T47D (cell line): ENCODE measurements around the gene ZBTB49.

Experiments used
- DNase-seq, 2 experiments: peaks; one replicate each; pipeline versions ENCODE4 v3.0.0 to v3.0.0-alpha.2; 2011 to 2012; ENCODE audit warnings: low read depth in 1 of 2, low spot score in 1 of 2
- JUND ChIP-seq: IDR thresholded peaks from 2 replicates; pipeline ENCODE4 v1.6.1; 2012; ENCODE audit warnings: low read depth
- in situ Hi-C: cut with HindIII; loops from 2 replicates; pipeline ENCODE4 v1.10.0; 2016; ENCODE audit warnings: low sequenced_read_pairs, low pct_unique_long_range_greater_than_20kb

Gene ZBTB49

GRCh38 chr4:4259484-4260100 lies 30.5 kb upstream of the ZBTB49 start:
- no peak for TF ChIP-seq JUND
- in situ Hi-C loops: no loop called here
- DNase-seq: no peak

GRCh38 chr4:4260185-4260751 lies 29.8 kb upstream of the ZBTB49 start:
- in situ Hi-C loops: no loop called here
- peak; percentile 52 to 67 for DNase-seq
- TF ChIP-seq JUND: no peak

- in situ Hi-C loops: no loop called here
- no peak for DNase-seq
- no peak for TF ChIP-seq JUND
Measured at GRCh38 chr4:4267981-4268380, 22.1 kb upstream of the ZBTB49 start.

- in situ Hi-C loops: no loop called here
Measured at GRCh38 chr4:4268776-4269175, 21.3 kb upstream of the ZBTB49 start.

GRCh38 chr4:4269331-4269731 lies 20.7 kb upstream of the ZBTB49 start:
- TF ChIP-seq JUND: no peak
- DNase-seq: no peak
- in situ Hi-C loops: no loop called here

More at GRCh38 chr4:4268776-4269175, 21.3 kb upstream of the ZBTB49 start:
- TF ChIP-seq JUND: no peak
- DNase-seq: no peak

- no peak for TF ChIP-seq JUND
- DNase-seq: no peak
- in situ Hi-C loops: no loop called here
Measured at GRCh38 chr4:4269856-4270255, 20.2 kb upstream of the ZBTB49 start.

GRCh38 chr4:4270529-4270928 lies 19.5 kb upstream of the ZBTB49 start:
- in situ Hi-C loops: no loop called here
- DNase-seq: no peak
- no peak for TF ChIP-seq JUND

GRCh38 chr4:4271912-4272311 lies 18.1 kb upstream of the ZBTB49 start:
- no peak for TF ChIP-seq JUND
- DNase-seq: no peak
- in situ Hi-C loops: no loop called here

GRCh38 chr4:4274226-4274625 lies 15.8 kb upstream of the ZBTB49 start:
- in situ Hi-C loops: no loop called here
- no peak for DNase-seq
- TF ChIP-seq JUND: no peak

GRCh38 chr4:4277531-4277930 lies 12.5 kb upstream of the ZBTB49 start:
- in situ Hi-C loops: no loop called here
- DNase-seq: no peak
- no peak for TF ChIP-seq JUND

GRCh38 chr4:4281787-4282186 lies 8.3 kb upstream of the ZBTB49 start:
- in situ Hi-C loops: no loop called here
- DNase-seq: no peak
- no peak for TF ChIP-seq JUND

- in situ Hi-C loops: no loop called here
- DNase-seq: no peak
- no peak for TF ChIP-seq JUND
Measured at GRCh38 chr4:4284827-4285618, 5.0 kb upstream of the ZBTB49 start.

- in situ Hi-C loops: no loop called here
- TF ChIP-seq JUND: no peak
Measured at GRCh38 chr4:4288098-4288497, 2.0 kb upstream of the ZBTB49 start.

More at GRCh38 chr4:4288098-4288497, 2.0 kb upstream of the ZBTB49 start:
- no peak for DNase-seq
